HEK293 (cell line): ENCODE data around the gene ZMYND15.
A peak's percentile ranks its signal among the peaks of the same experiment; 100 is the strongest.
"Not testable (repeated sequence)": the region's sequence is repeated elsewhere in the genome, so short reads cannot be mapped to it uniquely, and the experiment has no call there.

Experiments used
- CTCF ChIA-PET: fragments of 350-600 bp; formaldehyde crosslinking; extraction: SDS; loops from one replicate; lab custom pipeline; 2021; ENCODE audit warnings: antibody characterized with exemption; lab: Yijun Ruan, JAX
- POLR2A ChIA-PET: fragments of 300-600 bp; formaldehyde crosslinking; extraction: SDS; loops from one replicate; lab custom pipeline; 2020; ENCODE audit warnings: antibody characterized with exemption, inconsistent platforms; lab: Yijun Ruan, JAX
- H3K27ac ChIP-seq: fragments of 200-500 bp; sonication (Bioruptor generic); 2 replicates; pipeline ENCODE4 v1.5.1; 2014; ENCODE audit warnings: low read depth, low read length, control low read depth, inconsistent platforms; ENCODE audit errors: extremely low read depth
- H3K36me3 ChIP-seq, 2 experiments: fragments of 200-500 bp in 1 of 2; sonication (Bioruptor generic) in 1 of 2; 1 replicate in 1 of 2; 2 replicates in 1 of 2; pipeline ENCODE4 v1.5.1; 2014 to 2017; ENCODE audit warnings: inconsistent platforms in 2 of 2, low read length in 2 of 2; ENCODE audit not compliant: control insufficient read depth in 2 of 2, insufficient read depth in 1 of 2
- H3K4me1 ChIP-seq: fragments of 200-500 bp; sonication (Bioruptor generic); 2 replicates; pipeline ENCODE4 v1.5.1; 2014; ENCODE audit warnings: mild to moderate bottlenecking, low read length, inconsistent platforms; ENCODE audit not compliant: control insufficient read depth, insufficient read depth
- H3K4me3 ChIP-seq: 2 replicates; pipeline ENCODE4 v1.5.1; 2011; ENCODE audit warnings: low read depth, mild to moderate bottlenecking, control low read depth, low read length, moderate library complexity
- H3K9me3 ChIP-seq: fragments of 200-500 bp; sonication (Bioruptor generic); 2 replicates; pipeline ENCODE4 v1.5.1; 2014; ENCODE audit warnings: low read depth, low read length, inconsistent platforms; ENCODE audit not compliant: control insufficient read depth, insufficient read depth
- MYNN ChIP-seq: fragments of 450-650 bp; formaldehyde crosslinking; IDR thresholded peaks from 2 replicates; pipeline ENCODE4 v1.5.1; 2016; ENCODE audit warnings: missing biosample characterization, missing genetic modification characterization, borderline replicate concordance
- OSR2 ChIP-seq: fragments of 450-650 bp; formaldehyde crosslinking; IDR thresholded peaks from 2 replicates; pipeline ENCODE4 v1.5.1; 2016; ENCODE audit warnings: missing biosample characterization, missing genetic modification characterization
- REPIN1 ChIP-seq: fragments of 450-650 bp; formaldehyde crosslinking; IDR thresholded peaks from 2 replicates; pipeline ENCODE4 v1.5.1; 2017; ENCODE audit warnings: missing biosample characterization, missing genetic modification characterization, low read depth
- SP7 ChIP-seq: fragments of 450-650 bp; formaldehyde crosslinking; IDR thresholded peaks from 2 replicates; pipeline ENCODE4 v1.5.1; 2016; ENCODE audit warnings: missing biosample characterization, missing genetic modification characterization
- TCF7L2 ChIP-seq: IDR thresholded peaks from 2 replicates; pipeline ENCODE4 v1.6.1; 2011; ENCODE audit warnings: low read depth, mild to moderate bottlenecking, inconsistent platforms, low read length, moderate library complexity, borderline replicate concordance
- ZBTB17 ChIP-seq: fragments of 450-650 bp; formaldehyde crosslinking; IDR thresholded peaks from 2 replicates; pipeline ENCODE4 v1.5.1; 2016; ENCODE audit warnings: missing biosample characterization, missing genetic modification characterization
- ZBTB7A ChIP-seq: fragments of 450-650 bp; formaldehyde crosslinking; IDR thresholded peaks from 2 replicates; pipeline ENCODE4 v1.5.1; 2016; ENCODE audit warnings: low read depth, missing biosample characterization, missing genetic modification characterization
- ZIC2 ChIP-seq: fragments of 450-650 bp; formaldehyde crosslinking; IDR thresholded peaks from 2 replicates; pipeline ENCODE4 v1.5.1; 2016; ENCODE audit warnings: missing biosample characterization, missing genetic modification characterization
- ZNF114 ChIP-seq: fragments of 450-650 bp; formaldehyde crosslinking; IDR thresholded peaks from 2 replicates; pipeline ENCODE4 v1.5.0; 2017; ENCODE audit warnings: missing biosample characterization, missing genetic modification characterization
- ZNF2 ChIP-seq: fragments of 450-650 bp; formaldehyde crosslinking; IDR thresholded peaks from 2 replicates; pipeline ENCODE4 v1.5.1; 2016; ENCODE audit warnings: missing biosample characterization, missing genetic modification characterization
- ZNF214 ChIP-seq: fragments of 450-650 bp; formaldehyde crosslinking; IDR thresholded peaks from 2 replicates; pipeline ENCODE4 v1.5.1; 2017; ENCODE audit warnings: missing biosample characterization, mild to moderate bottlenecking, missing genetic modification characterization, borderline replicate concordance
- ZNF221 ChIP-seq: fragments of 450-650 bp; formaldehyde crosslinking; IDR thresholded peaks from 2 replicates; pipeline ENCODE4 v1.5.1; 2017; ENCODE audit warnings: missing biosample characterization, missing genetic modification characterization, borderline replicate concordance
- ZNF366 ChIP-seq: fragments of 450-650 bp; formaldehyde crosslinking; conservative IDR thresholded peaks from 2 replicates; pipeline ENCODE4 v1.5.1; 2016; ENCODE audit warnings: missing biosample characterization, missing genetic modification characterization
- ZNF555 ChIP-seq: fragments of 450-650 bp; formaldehyde crosslinking; conservative IDR thresholded peaks from 2 replicates; pipeline ENCODE4 v1.5.1; 2017; ENCODE audit warnings: missing biosample characterization, mild to moderate bottlenecking, missing genetic modification characterization, inconsistent platforms
- ZNF623 ChIP-seq: fragments of 450-650 bp; formaldehyde crosslinking; IDR thresholded peaks from 2 replicates; pipeline ENCODE4 v1.5.1; 2016; ENCODE audit warnings: missing biosample characterization, missing genetic modification characterization
- ZNF629 ChIP-seq: fragments of 450-650 bp; formaldehyde crosslinking; IDR thresholded peaks from 2 replicates; pipeline ENCODE4 v1.5.1; 2017; ENCODE audit warnings: missing biosample characterization, missing genetic modification characterization
- ZNF747 ChIP-seq: fragments of 450-650 bp; formaldehyde crosslinking; IDR thresholded peaks from 2 replicates; pipeline ENCODE4 v1.5.1; 2016; ENCODE audit warnings: missing biosample characterization, missing genetic modification characterization
- ZNF791 ChIP-seq: fragments of 450-650 bp; formaldehyde crosslinking; IDR thresholded peaks from 2 replicates; pipeline ENCODE4 v1.5.1; 2016; ENCODE audit warnings: missing biosample characterization, missing genetic modification characterization
- TF ChIP-seq, protein P1 (sequence below): fragments of 450-650 bp; formaldehyde crosslinking; IDR thresholded peaks from 2 replicates; pipeline ENCODE4 v1.5.1; 2016; ENCODE audit warnings: missing biosample characterization, missing genetic modification characterization
- TF ChIP-seq, protein P2 (sequence below): fragments of 450-650 bp; formaldehyde crosslinking; IDR thresholded peaks from 2 replicates; pipeline ENCODE4 v1.5.1; 2017; ENCODE audit warnings: missing biosample characterization, missing genetic modification characterization
- TF ChIP-seq, protein P3 (sequence below): fragments of 450-650 bp; formaldehyde crosslinking; IDR thresholded peaks from 2 replicates; pipeline ENCODE4 v1.5.1; 2016; ENCODE audit warnings: missing biosample characterization, missing genetic modification characterization, borderline replicate concordance

Gene ZMYND15

DNA sequence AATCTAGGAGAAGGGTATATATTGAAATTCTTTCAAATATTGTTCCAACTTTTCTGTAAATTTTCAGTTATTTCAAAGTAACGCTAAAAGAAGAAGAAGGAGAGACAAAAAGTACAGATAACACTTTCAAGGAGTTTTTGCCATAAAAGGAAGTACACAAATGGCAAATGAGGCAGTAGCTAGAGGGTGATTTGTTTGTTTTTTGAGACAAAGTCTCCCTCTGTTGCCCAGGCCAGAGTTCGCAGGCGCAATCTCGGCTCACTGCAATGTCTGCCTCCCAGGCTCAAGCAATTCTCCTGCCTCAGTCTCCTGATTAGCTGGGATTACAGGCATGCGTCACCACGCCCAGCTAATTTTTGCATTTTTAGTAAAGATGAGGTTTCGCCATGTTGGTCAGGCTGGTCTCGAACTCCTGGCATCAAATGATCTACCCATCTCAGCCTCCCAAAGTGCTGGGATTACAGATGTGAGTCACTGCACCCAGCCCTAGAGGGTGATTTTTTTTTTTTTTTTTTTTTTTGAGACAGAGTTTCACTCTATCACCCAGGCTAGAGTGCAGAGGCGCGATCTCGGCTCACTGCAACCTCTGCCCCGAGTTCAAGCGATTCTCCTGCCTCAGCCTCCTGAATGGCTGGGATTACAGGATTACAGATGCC, 40.1 kb upstream of the ZMYND15 start:
- TF ChIP-seq ZBTB17 (tag by site-specific recombination) (peak; percentile 71), SP7 (tag by site-specific recombination) (peak; percentile 14; the same call in 1 of the 2 replicates)
- TF ChIP-seq, protein P1, sequence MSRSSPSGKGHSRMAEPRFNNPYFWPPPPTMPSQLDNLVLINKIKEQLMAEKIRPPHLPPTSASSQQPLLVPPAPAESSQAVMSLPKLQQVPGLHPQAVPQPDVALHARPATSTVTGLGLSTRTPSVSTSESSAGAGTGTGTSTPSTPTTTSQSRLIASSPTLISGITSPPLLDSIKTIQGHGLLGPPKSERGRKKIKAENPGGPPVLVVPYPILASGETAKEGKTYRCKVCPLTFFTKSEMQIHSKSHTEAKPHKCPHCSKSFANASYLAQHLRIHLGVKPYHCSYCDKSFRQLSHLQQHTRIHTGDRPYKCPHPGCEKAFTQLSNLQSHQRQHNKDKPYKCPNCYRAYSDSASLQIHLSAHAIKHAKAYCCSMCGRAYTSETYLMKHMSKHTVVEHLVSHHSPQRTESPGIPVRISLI: 0 out of 2 replicates have a peak, but pooled peaks have one; percentile 22
- ChIA-PET CTCF (interaction anchor here (0.6 to 0.7 kb wide), 2 partner anchors 9 to 1748 kb away, joined by 3 to 6 read pairs; no protein-coding TSS in a partner anchor), POLR2A (interaction anchor here (0.6 to 0.7 kb wide), 2 partner anchors 30 to 96 kb away, joined by 4 read pairs; no protein-coding TSS in a partner anchor)
- H3K4me1 ChIP-seq: peaks cover 12% of the 10 kb centered on the region
- H3K27ac ChIP-seq, H3K9me3 ChIP-seq, H3K4me3 ChIP-seq: not testable (repeated sequence)
- H3K36me3 ChIP-seq: peaks cover 34 to 38% of the 10 kb centered on the region in 2 experiments

DNA sequence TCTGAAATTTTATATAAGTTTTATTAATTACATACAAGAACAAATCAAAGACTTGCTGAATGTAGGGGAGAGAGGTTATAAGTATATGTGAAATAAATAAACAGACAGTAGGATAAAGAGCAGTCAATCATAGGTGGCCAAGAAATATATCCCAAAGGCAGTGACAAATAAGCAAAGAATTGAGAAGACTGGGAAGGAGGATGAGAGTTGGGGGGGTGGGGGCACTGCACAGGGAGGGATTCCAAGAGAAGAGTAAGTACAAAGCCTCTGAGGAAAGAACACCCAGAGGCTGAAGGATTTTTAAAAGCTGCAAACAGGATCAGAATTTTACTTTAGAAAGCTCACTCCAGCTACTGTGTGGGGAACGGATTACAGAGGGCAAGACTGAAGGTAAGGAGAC, 38.5 kb upstream of the ZMYND15 start:
- Histone ChIP-seq H3K4me1 (peaks cover 12% of the 10 kb centered on the region), H3K27ac (no peak overlapping the region), H3K36me3 (peaks cover 31 to 35% of the 10 kb centered on the region in 2 experiments), H3K4me3 (no peak overlapping the region), H3K9me3 (no peaks in the 10 kb centered on the region)
- TF ChIP-seq ZNF623 (tag by site-specific recombination) (no peak), OSR2 (tag by site-specific recombination) (no peak), ZNF747 (tag by site-specific recombination) (no peak), TCF7L2 (no peak), ZNF791 (tag by site-specific recombination) (no peak), ZBTB7A (tag by site-specific recombination) (no peak), ZNF366 (tag by site-specific recombination) (no peak), ZNF2 (tag by site-specific recombination) (no peak), REPIN1 (tag by site-specific recombination) (no peak), ZNF629 (tag by site-specific recombination) (no peak), ZNF114 (tag by site-specific recombination) (no peak), MYNN (no peak), SP7 (tag by site-specific recombination) (no peak), ZNF221 (no peak), ZIC2 (tag by site-specific recombination) (no peak), ZNF214 (tag by site-specific recombination) (no peak), ZNF555 (tag by site-specific recombination) (no peak)
- TF ChIP-seq, protein P2, sequence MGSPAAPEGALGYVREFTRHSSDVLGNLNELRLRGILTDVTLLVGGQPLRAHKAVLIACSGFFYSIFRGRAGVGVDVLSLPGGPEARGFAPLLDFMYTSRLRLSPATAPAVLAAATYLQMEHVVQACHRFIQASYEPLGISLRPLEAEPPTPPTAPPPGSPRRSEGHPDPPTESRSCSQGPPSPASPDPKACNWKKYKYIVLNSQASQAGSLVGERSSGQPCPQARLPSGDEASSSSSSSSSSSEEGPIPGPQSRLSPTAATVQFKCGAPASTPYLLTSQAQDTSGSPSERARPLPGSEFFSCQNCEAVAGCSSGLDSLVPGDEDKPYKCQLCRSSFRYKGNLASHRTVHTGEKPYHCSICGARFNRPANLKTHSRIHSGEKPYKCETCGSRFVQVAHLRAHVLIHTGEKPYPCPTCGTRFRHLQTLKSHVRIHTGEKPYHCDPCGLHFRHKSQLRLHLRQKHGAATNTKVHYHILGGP (tag by site-specific recombination): no peak
- TF ChIP-seq, protein P3, sequence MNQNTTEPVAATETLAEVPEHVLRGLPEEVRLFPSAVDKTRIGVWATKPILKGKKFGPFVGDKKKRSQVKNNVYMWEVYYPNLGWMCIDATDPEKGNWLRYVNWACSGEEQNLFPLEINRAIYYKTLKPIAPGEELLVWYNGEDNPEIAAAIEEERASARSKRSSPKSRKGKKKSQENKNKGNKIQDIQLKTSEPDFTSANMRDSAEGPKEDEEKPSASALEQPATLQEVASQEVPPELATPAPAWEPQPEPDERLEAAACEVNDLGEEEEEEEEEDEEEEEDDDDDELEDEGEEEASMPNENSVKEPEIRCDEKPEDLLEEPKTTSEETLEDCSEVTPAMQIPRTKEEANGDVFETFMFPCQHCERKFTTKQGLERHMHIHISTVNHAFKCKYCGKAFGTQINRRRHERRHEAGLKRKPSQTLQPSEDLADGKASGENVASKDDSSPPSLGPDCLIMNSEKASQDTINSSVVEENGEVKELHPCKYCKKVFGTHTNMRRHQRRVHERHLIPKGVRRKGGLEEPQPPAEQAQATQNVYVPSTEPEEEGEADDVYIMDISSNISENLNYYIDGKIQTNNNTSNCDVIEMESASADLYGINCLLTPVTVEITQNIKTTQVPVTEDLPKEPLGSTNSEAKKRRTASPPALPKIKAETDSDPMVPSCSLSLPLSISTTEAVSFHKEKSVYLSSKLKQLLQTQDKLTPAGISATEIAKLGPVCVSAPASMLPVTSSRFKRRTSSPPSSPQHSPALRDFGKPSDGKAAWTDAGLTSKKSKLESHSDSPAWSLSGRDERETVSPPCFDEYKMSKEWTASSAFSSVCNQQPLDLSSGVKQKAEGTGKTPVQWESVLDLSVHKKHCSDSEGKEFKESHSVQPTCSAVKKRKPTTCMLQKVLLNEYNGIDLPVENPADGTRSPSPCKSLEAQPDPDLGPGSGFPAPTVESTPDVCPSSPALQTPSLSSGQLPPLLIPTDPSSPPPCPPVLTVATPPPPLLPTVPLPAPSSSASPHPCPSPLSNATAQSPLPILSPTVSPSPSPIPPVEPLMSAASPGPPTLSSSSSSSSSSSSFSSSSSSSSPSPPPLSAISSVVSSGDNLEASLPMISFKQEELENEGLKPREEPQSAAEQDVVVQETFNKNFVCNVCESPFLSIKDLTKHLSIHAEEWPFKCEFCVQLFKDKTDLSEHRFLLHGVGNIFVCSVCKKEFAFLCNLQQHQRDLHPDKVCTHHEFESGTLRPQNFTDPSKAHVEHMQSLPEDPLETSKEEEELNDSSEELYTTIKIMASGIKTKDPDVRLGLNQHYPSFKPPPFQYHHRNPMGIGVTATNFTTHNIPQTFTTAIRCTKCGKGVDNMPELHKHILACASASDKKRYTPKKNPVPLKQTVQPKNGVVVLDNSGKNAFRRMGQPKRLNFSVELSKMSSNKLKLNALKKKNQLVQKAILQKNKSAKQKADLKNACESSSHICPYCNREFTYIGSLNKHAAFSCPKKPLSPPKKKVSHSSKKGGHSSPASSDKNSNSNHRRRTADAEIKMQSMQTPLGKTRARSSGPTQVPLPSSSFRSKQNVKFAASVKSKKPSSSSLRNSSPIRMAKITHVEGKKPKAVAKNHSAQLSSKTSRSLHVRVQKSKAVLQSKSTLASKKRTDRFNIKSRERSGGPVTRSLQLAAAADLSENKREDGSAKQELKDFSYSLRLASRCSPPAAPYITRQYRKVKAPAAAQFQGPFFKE (tag by site-specific recombination): no peak
- ChIA-PET CTCF (interaction anchor here (0.7 to 3.4 kb wide), 4 partner anchors 22 to 134 kb away, joined by 3 to 18 read pairs (median 4); no protein-coding TSS in a partner anchor), POLR2A (interaction anchor here (0.6 to 1.0 kb wide), 3 partner anchors 8 to 136 kb away, joined by 3 to 6 read pairs (median 5); partner anchors contain the start of gene ARRB2)
